GM18909 (cell line): Measurements from ENCODE around the gene TESPA1.

Experiments
- ATAC-seq: cut with Tn5 transposase; IDR thresholded peaks from one replicate; pipeline ENCODE4 v1.9.1; 2021; ENCODE audit warnings: mild to moderate bottlenecking; ENCODE audit not compliant: unreplicated experiment, poor library complexity

TESPA1 gene

GRCh38 chr12:54984658-54985376 is at the start of gene TESPA1:
Gene TESPA1, minus strand, starts transcription at chr12:54984762. Its CDS starts 10,200 bp downstream, at chr12:54974562.
- peak; percentile 97 for ATAC-seq

GRCh38 chr12:55034218-55034617 is 49.7 kb upstream of the TESPA1 start:
- no peak for ATAC-seq

- no peak for ATAC-seq
Observed at GRCh38 chr12:55025508-55025907, 40.9 kb upstream of the TESPA1 start.

- no peak for ATAC-seq
Observed at GRCh38 chr12:55024575-55024974, 40.0 kb upstream of the TESPA1 start.

- no peak for ATAC-seq
Observed at GRCh38 chr12:55019784-55020183, 35.2 kb upstream of the TESPA1 start, which contains the start of gene NEUROD4. Gene NEUROD4, plus strand, starts transcription at chr12:55019974. Its CDS starts 6,466 bp downstream, at chr12:55026440.

- ATAC-seq, result no peak
Observed at GRCh38 chr12:55017416-55017925, 32.9 kb upstream of the TESPA1 start.

- ATAC-seq, result no peak
Observed at GRCh38 chr12:55008944-55009585, 24.5 kb upstream of the TESPA1 start.

- ATAC-seq, result no peak
Observed at GRCh38 chr12:55002355-55002754, 17.8 kb upstream of the TESPA1 start.

- ATAC-seq, result no peak
Observed at GRCh38 chr12:55001198-55001868, 16.8 kb upstream of the TESPA1 start.

- no peak for ATAC-seq
Observed at GRCh38 chr12:54998958-54999510, 14.5 kb upstream of the TESPA1 start.

GRCh38 chr12:54997929-54998522 is 13.5 kb upstream of the TESPA1 start:
- no peak for ATAC-seq

- no peak for ATAC-seq
Observed at GRCh38 chr12:54996205-54996604, 11.6 kb upstream of the TESPA1 start.

GRCh38 chr12:54993181-54993835 is 8.7 kb upstream of the TESPA1 start:
- ATAC-seq, result peak; percentile 52

- ATAC-seq, result peak; percentile 45
Observed at GRCh38 chr12:54991991-54992375, 7.4 kb upstream of the TESPA1 start.

- peak; percentile 74 for ATAC-seq
Observed at GRCh38 chr12:54991161-54991990, 6.8 kb upstream of the TESPA1 start.

- ATAC-seq, result no peak
Observed at GRCh38 chr12:54989829-54990228, 5.3 kb upstream of the TESPA1 start.

GRCh38 chr12:54988402-54989054 is 4.0 kb upstream of the TESPA1 start:
- peak; percentile 20 for ATAC-seq

GRCh38 chr12:54987611-54988231 is 3.2 kb upstream of the TESPA1 start:
- no peak for ATAC-seq
